GM13976 (cell line): ENCODE results near the gene SCGN.
A peak's percentile ranks its signal among the peaks of the same experiment; 100 is the strongest.

Experiments used
- DNase-seq: peaks from one replicate; pipeline ENCODE4 v3.0.0; 2012; ENCODE audit warnings: low spot score
- in situ Hi-C: fragments of 300-500 bp; cut with MboI; formaldehyde crosslinking; loops from one replicate; pipeline ENCODE4 v1.12.0; 2022; ENCODE audit warnings: low sequenced_read_pairs, mixed read lengths, inconsistent platforms; ENCODE audit not compliant: unreplicated experiment
- TF ChIP-seq, protein P1 (sequence below): IDR thresholded peaks from 2 replicates; pipeline ENCODE4 v1.5.1; 2012; ENCODE audit warnings: borderline replicate concordance, mild to moderate bottlenecking; ENCODE audit not compliant: insufficient read depth; ENCODE audit errors: extremely low read depth, missing control alignments, control extremely low read depth

Gene SCGN, protein sequence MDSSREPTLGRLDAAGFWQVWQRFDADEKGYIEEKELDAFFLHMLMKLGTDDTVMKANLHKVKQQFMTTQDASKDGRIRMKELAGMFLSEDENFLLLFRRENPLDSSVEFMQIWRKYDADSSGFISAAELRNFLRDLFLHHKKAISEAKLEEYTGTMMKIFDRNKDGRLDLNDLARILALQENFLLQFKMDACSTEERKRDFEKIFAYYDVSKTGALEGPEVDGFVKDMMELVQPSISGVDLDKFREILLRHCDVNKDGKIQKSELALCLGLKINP

DNA sequence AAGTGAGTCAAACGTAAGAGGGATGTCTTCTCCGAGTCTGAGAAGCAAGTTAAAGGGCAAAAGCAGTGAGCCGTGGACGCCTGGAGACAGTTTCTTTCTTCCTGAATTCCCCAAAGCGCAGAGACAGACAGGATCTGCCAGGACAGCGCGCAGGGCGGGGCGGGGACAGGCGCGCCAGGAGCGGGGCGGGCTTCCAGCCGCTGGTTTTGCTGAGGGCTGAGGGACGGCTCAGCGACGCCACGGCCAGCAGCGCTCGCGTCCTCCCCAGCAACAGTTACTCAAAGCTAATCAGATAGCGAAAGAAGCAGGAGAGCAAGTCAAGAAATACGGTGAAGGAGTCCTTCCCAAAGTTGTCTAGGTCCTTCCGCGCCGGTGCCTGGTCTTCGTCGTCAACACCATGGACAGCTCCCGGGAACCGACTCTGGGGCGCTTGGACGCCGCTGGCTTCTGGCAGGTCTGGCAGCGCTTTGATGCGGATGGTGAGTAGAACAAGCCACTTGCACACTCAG is at the start of gene SCGN:
TSS of gene SCGN (plus strand) at position 209 of the 509 bp plus-strand sequence. CDS start at position 398, 189 bp downstream.
- in situ Hi-C loops = no loop called here
- TF ChIP-seq, protein P1, sequence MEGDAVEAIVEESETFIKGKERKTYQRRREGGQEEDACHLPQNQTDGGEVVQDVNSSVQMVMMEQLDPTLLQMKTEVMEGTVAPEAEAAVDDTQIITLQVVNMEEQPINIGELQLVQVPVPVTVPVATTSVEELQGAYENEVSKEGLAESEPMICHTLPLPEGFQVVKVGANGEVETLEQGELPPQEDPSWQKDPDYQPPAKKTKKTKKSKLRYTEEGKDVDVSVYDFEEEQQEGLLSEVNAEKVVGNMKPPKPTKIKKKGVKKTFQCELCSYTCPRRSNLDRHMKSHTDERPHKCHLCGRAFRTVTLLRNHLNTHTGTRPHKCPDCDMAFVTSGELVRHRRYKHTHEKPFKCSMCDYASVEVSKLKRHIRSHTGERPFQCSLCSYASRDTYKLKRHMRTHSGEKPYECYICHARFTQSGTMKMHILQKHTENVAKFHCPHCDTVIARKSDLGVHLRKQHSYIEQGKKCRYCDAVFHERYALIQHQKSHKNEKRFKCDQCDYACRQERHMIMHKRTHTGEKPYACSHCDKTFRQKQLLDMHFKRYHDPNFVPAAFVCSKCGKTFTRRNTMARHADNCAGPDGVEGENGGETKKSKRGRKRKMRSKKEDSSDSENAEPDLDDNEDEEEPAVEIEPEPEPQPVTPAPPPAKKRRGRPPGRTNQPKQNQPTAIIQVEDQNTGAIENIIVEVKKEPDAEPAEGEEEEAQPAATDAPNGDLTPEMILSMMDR = no peak
- DNase-seq = peak; percentile 56

DNA sequence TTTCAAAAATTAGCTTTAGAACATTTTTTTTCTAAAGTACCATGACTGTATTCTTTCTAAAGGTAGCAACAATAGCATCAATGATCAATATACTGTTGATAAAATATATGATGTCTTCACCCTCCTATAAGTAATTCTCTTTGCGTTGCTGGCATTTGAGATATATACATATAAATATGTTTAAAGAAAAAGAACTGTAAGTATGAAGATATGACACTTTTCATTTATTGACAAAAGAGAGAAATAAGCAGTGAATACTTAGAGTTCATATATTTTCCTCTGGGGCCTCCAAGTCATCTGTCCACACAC is 49.4 kb upstream of the SCGN start:
- DNase-seq = no peak
- in situ Hi-C loops = loop anchor here (25.0 kb wide), 1 partner anchor 740 kb away; no protein-coding TSS in a partner anchor
- TF ChIP-seq, protein P1 = no peak

DNA sequence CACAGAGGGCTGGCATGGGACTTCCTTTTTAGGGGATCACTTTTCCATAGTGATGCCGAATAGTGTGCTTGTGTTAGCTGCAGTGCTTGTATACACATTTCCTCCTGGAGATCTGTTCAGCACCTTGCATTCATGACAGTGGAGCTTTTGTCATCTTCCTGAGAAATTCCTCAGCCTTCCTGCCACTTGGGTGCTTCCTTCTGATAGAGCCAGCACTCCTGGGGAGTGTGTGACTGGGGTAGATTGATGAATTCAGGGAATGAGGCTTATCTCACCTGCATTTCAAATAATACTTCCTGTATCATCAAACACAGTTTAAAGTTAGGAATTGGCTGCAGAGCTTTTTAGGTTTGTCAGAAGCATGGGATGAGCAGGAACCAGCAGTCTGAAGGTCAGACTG is 48.8 kb upstream of the SCGN start:
- in situ Hi-C loops = loop anchor here (25.0 kb wide), 1 partner anchor 741 kb away; no protein-coding TSS in a partner anchor
- no peak for DNase-seq
- TF ChIP-seq, protein P1 = no peak

DNA sequence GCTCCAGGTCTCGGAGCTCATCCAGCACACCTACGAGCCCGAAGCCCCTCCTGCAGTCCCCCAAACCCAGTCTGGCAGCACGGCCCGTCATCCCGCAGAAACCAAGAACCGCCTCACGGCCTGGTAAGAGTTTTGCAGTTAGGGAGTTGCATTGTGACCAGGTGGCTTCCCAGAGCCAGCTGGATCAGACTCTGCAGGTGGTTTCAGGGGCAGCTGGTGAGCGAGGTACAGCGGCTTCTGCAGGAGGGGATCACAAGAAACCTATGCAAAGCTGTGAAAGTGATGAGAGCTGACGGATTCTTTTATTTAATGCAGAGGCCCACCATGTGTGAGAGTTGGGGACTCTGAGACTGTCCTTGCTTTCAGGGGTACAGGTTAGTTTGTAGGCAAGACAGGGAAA is 45.9 kb upstream of the SCGN start:
- TF ChIP-seq, protein P1 = no peak
- in situ Hi-C loops = loop anchor here (25.0 kb wide), 1 partner anchor 744 kb away; no protein-coding TSS in a partner anchor
- no peak for DNase-seq

DNA sequence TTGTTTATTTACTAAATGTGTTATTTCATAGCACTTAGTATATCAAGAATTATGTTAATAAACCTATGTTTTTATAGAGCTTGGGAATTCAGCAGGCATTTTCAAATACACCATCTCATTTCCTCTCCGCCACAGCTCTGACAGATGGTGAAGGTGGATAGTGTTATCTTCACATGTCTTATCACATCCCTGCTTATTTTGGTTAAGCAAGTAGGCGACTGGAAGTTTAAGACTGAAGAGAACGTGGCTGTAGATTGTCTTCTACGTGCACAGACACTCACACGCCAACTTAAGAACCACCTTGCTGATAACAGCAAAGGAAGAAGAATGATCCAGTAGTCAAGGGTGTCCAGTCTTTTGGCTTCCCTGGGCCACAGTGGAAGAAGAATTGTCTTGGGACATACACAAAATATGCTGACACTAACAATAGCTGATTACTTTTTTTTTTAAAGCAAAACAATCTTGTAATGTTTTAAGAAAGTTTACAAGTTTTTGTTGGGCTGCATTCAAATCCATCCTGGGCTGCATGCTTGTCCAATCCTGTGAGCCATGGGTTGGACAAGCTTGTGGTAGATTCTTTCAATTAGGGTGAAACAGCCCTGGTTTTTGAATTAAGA is 43.3 kb upstream of the SCGN start:
- in situ Hi-C loops = loop anchor here (25.0 kb wide), 1 partner anchor 746 kb away; no protein-coding TSS in a partner anchor
- DNase-seq = no peak
- TF ChIP-seq, protein P1 = no peak

DNA sequence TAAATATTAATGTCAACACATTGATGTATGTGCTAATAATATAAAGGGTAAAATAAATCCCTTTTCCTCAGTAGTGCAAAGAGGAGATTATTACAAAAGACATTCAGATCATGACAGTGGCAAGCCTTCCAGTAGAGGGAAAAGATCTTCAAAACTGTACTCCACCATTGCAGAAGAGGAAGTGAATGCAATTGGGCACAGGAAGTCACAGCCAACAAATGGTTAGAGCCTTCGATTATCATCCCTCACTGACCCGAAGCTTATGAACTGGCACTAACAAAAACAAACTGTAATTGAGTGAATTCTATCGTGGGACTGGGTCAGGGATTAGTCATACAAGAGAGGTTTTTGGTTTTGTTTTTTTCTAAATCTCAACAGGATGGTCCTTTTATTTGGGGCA is 39.3 kb upstream of the SCGN start:
- in situ Hi-C loops = loop anchor here (25.0 kb wide), 1 partner anchor 750 kb away; no protein-coding TSS in a partner anchor
- no peak for DNase-seq
- TF ChIP-seq, protein P1 = no peak
